ENCODE measurements around the gene IL1R2. TPM values are rescaled to one million over a fixed set of nuclear protein-coding genes. Genes with fewer than 3 reads are reported as not detected.

IL1R2 gene
- total RNA-seq, 4 donors from 2014 or later = 2.1 to 13.1 (median 5.8) TPM

GRCh38 chr2:102003696-102004095, 11.9 kb downstream of the IL1R2 start:
- in situ Hi-C loops (cut with MboI; ENCODE audit: low sequenced_read_pairs in 4 of 4) = loop anchor here in 1 of 4 donors (25.0 kb wide), 1 partner anchor 434 kb away; no protein-coding TSS in a partner anchor
- intact Hi-C loops (cut with DNase I; ENCODE audit: low total_unique reads) = no loop called here
- Histone ChIP-seq H3K4me1 (peaks cover 0 to 6% of the 10 kb centered on the region in 2 donors), H3K27me3 (no peaks in the 10 kb centered on the region), H3K27ac (no peak overlapping the region), H3K9me3 (no peaks in the 10 kb centered on the region), H3K4me3 (no peak overlapping the region), H3K36me3 (no peaks in the 10 kb centered on the region)
- TF ChIP-seq POLR2A (IDR thresholded peaks at IDR 0.05) (no peak), CTCF (IDR thresholded peaks at IDR 0.05 in 4 of 5, conservative IDR thresholded peaks at IDR 0.05 in 1 of 5) (no peak)
- DNase-seq (no peak), ATAC-seq (no peak)

GRCh38 chr2:102004581-102004980, 12.8 kb downstream of the IL1R2 start:
- peak overlapping the region in 1 of 4 donors; percentile 16 for H3K27ac ChIP-seq
- H3K9me3 ChIP-seq = no peaks in the 10 kb centered on the region
- H3K36me3 ChIP-seq = no peaks in the 10 kb centered on the region
- no peaks in the 10 kb centered on the region for H3K27me3 ChIP-seq
- no peak for DNase-seq
- TF ChIP-seq POLR2A (IDR thresholded peaks at IDR 0.05) = no peak
- no peak for TF ChIP-seq CTCF (IDR thresholded peaks at IDR 0.05 in 4 of 5, conservative IDR thresholded peaks at IDR 0.05 in 1 of 5)
- H3K4me1 ChIP-seq = peaks cover 0 to 6% of the 10 kb centered on the region in 2 donors
- intact Hi-C loops (cut with DNase I; ENCODE audit: low total_unique reads) (no loop called here), in situ Hi-C loops (cut with MboI; ENCODE audit: low sequenced_read_pairs in 4 of 4) (loop anchor here in 1 of 4 donors (25.0 kb wide), 1 partner anchor 433 kb away; no protein-coding TSS in a partner anchor)
- no peak overlapping the region for H3K4me3 ChIP-seq
- ATAC-seq = no peak

- TF ChIP-seq POLR2A (IDR thresholded peaks at IDR 0.05) (no peak), CTCF (IDR thresholded peaks at IDR 0.05 in 4 of 5, conservative IDR thresholded peaks at IDR 0.05 in 1 of 5) (no peak)
- Histone ChIP-seq H3K4me3 (no peak overlapping the region), H3K4me1 (peaks cover 0 to 6% of the 10 kb centered on the region in 2 donors), H3K9me3 (no peaks in the 10 kb centered on the region), H3K27ac (no peak overlapping the region), H3K27me3 (no peaks in the 10 kb centered on the region), H3K36me3 (no peaks in the 10 kb centered on the region)
- ATAC-seq (no peak), DNase-seq (no peak)
- in situ Hi-C loops (cut with MboI; ENCODE audit: low sequenced_read_pairs in 4 of 4) = loop anchor here in 1 of 4 donors (25.0 kb wide), 1 partner anchor 432 kb away; no protein-coding TSS in a partner anchor
- intact Hi-C loops (cut with DNase I; ENCODE audit: low total_unique reads) = loop anchor here (5.0 kb wide), 1 partner anchor 352 kb away; the partner anchor contains the start of gene IL18R1
Observed at GRCh38 chr2:102005449-102005848, 13.7 kb downstream of the IL1R2 start.

GRCh38 chr2:102005989-102006885, 14.5 kb downstream of the IL1R2 start:
- no peaks in the 10 kb centered on the region for H3K27me3 ChIP-seq
- TF ChIP-seq CTCF (IDR thresholded peaks at IDR 0.05 in 4 of 5, conservative IDR thresholded peaks at IDR 0.05 in 1 of 5) (peak in 4 of 5 experiments; percentile 40 to 57 (median 48)), POLR2A (IDR thresholded peaks at IDR 0.05) (no peak)
- peak; percentile 68 to 80 for ATAC-seq
- no peak overlapping the region for H3K27ac ChIP-seq
- H3K4me1 ChIP-seq = peaks cover 0 to 6% of the 10 kb centered on the region in 2 donors
- H3K9me3 ChIP-seq = no peaks in the 10 kb centered on the region
- H3K4me3 ChIP-seq = no peak overlapping the region
- no peaks in the 10 kb centered on the region for H3K36me3 ChIP-seq
- intact Hi-C loops (cut with DNase I; ENCODE audit: low total_unique reads) (loop anchor here (5.0 kb wide), 1 partner anchor 351 kb away; the partner anchor contains the start of gene IL18R1), in situ Hi-C loops (cut with MboI; ENCODE audit: low sequenced_read_pairs in 4 of 4) (loop anchor here in 1 of 4 donors (25.0 kb wide), 1 partner anchor 431 kb away; no protein-coding TSS in a partner anchor)
- DNase-seq = no peak

All from gastrocnemius medialis (tissue), 4 donors.